Endothelial cell of umbilical vein (primary cell): ENCODE data around the gene RASA2.

Experiments used
- GATA2 ChIP-seq: IDR thresholded peaks from 2 replicates; pipeline ENCODE4 v1.7.0; 2011; ENCODE audit warnings: low read depth, mild to moderate bottlenecking, moderate library complexity, mixed read lengths, low read length; ENCODE audit not compliant: insufficient read length, insufficient read depth
- POLR2AphosphoS5 ChIP-seq: IDR thresholded peaks from 2 replicates; pipeline ENCODE4 v1.6.1; 2012; ENCODE audit warnings: low read depth, mild to moderate bottlenecking, control low read depth, low read length, moderate library complexity; ENCODE audit not compliant: insufficient read depth
- TF ChIP-seq, protein P1 (sequence below), 2 donors: IDR thresholded peaks; 1 replicate in 1 of 2; 2 replicates in 1 of 2; pipeline ENCODE4 v1.5.1; 2011; ENCODE audit warnings: low read length in 2 of 2, mild to moderate bottlenecking in 2 of 2, moderate library complexity in 2 of 2, control low read depth in 1 of 2, inconsistent platforms in 1 of 2, low read depth in 1 of 2; ENCODE audit not compliant: insufficient read depth in 1 of 2; ENCODE audit errors: extremely low read depth in 1 of 2
- TF ChIP-seq, protein P2 (sequence below): IDR thresholded peaks from 2 replicates; pipeline ENCODE4 v1.6.1; 2011; ENCODE audit not compliant: insufficient read depth, insufficient read length

GRCh38 chr3:141608438-141608837 lies 121.6 kb downstream of the RASA2 start:
- TF ChIP-seq, protein P1, sequence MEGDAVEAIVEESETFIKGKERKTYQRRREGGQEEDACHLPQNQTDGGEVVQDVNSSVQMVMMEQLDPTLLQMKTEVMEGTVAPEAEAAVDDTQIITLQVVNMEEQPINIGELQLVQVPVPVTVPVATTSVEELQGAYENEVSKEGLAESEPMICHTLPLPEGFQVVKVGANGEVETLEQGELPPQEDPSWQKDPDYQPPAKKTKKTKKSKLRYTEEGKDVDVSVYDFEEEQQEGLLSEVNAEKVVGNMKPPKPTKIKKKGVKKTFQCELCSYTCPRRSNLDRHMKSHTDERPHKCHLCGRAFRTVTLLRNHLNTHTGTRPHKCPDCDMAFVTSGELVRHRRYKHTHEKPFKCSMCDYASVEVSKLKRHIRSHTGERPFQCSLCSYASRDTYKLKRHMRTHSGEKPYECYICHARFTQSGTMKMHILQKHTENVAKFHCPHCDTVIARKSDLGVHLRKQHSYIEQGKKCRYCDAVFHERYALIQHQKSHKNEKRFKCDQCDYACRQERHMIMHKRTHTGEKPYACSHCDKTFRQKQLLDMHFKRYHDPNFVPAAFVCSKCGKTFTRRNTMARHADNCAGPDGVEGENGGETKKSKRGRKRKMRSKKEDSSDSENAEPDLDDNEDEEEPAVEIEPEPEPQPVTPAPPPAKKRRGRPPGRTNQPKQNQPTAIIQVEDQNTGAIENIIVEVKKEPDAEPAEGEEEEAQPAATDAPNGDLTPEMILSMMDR (IDR thresholded peaks at IDR 0.05; ENCODE audit: extremely low read depth in 1 of 2, insufficient read depth in 1 of 2, low read depth in 1 of 2, low read length in 2 of 2): no peak
- TF ChIP-seq, protein P2, sequence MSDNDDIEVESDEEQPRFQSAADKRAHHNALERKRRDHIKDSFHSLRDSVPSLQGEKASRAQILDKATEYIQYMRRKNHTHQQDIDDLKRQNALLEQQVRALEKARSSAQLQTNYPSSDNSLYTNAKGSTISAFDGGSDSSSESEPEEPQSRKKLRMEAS: no peak
- no peak for TF ChIP-seq POLR2AphosphoS5
- no peak for TF ChIP-seq GATA2
